ENCODE measurements around the gene SMYD3.

The SMYD3 gene

DNA sequence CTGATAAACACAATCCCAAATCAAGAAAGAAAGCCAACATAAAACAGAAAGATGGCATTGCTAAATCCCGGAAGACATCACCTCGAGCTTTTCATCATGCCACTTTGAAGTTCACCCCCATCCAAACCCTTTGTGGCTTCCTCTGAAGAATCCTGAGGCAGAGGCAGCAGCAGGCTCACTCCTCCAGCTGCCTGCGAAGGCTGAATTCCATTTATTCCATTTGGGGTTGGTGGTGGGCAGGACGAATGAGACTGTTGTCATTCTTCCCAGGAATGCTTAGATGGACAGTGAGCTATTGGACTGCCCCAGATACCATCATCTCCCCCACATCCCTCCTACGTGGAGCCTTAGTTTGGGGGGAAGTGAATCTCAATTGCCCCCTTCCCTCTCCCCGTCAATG, 437.5 kb downstream of the SMYD3 start:
- DNase-seq (ENCODE audit: low read depth in 2 of 2): no peak

DNA sequence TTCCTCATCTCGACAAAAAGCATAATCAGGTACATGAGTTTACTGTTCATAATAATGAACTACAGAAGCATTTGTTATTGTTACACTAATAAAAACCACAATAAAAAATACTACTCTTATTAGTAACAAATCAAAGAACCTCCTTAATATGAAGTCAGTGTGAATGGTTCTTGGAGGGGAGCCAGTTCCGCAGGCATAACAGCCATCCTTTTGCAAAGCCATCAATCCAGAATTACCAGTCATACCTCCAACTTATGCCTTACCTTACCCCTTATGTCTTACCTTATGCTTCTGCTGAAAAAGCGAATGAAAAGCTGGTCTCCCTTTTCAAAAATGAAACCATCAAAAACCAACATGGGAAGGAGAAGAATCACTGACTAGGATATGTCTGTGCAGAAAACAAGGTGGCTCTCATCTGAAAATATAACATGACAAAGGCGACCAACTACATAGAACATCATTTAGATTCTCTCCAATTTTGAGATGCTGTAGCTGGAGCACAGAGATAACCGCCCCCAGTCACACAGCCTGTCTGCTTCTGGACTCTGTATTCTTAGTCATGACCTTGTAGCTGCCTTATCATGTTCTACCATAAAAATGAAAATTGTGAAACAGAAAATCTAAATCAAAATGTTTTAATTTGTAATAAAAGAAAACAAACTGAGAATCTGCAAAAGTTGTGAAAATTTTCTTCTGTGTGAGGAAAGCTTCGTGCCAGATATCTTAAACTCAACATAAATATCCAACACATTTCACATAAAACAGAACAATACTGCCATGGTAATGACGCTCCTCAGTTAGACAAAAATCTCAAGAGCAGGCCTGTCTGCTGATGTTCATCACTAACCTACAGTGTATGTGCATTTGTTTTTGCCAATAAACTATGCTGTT, 438.2 kb downstream of the SMYD3 start:
- DNase-seq (ENCODE audit: low read depth in 2 of 2): no peak

GRCh38 chr1:246068217-246068512, 438.9 kb downstream of the SMYD3 start:
- no peak for DNase-seq (ENCODE audit: low read depth in 2 of 2)

GRCh38 chr1:246067432-246068216, 439.5 kb downstream of the SMYD3 start:
- no peak for DNase-seq (ENCODE audit: low read depth in 2 of 2)

- no peak for DNase-seq (ENCODE audit: low read depth in 2 of 2)
Observed at GRCh38 chr1:246066573-246066972, 440.5 kb downstream of the SMYD3 start.

- DNase-seq (ENCODE audit: low read depth in 2 of 2): no peak
Observed at GRCh38 chr1:246065592-246065991, 441.5 kb downstream of the SMYD3 start.

- no peak for DNase-seq (ENCODE audit: low read depth in 2 of 2)
Observed at GRCh38 chr1:246064891-246065290, 442.2 kb downstream of the SMYD3 start.

GRCh38 chr1:246063013-246063616, 444.0 kb downstream of the SMYD3 start:
- DNase-seq (ENCODE audit: low read depth in 2 of 2): no peak

- DNase-seq (ENCODE audit: low read depth in 2 of 2): no peak
Observed at GRCh38 chr1:246058466-246058865, 448.6 kb downstream of the SMYD3 start.

GRCh38 chr1:246052603-246053002, 454.5 kb downstream of the SMYD3 start:
- DNase-seq (ENCODE audit: low read depth in 2 of 2): no peak

GRCh38 chr1:246051909-246052518, 455.1 kb downstream of the SMYD3 start:
- DNase-seq (ENCODE audit: low read depth in 2 of 2): no peak

- no peak for DNase-seq (ENCODE audit: low read depth in 2 of 2)
Observed at GRCh38 chr1:246048693-246049092, 458.4 kb downstream of the SMYD3 start.

- DNase-seq (ENCODE audit: low read depth in 2 of 2): no peak
Observed at GRCh38 chr1:246043556-246043955, 463.5 kb downstream of the SMYD3 start.

GRCh38 chr1:246041360-246041759, 465.7 kb downstream of the SMYD3 start:
- DNase-seq (ENCODE audit: low read depth in 2 of 2): no peak

GRCh38 chr1:246040200-246040890, 466.7 kb downstream of the SMYD3 start:
- no peak for DNase-seq (ENCODE audit: low read depth in 2 of 2)

GRCh38 chr1:246039584-246039983, 467.5 kb downstream of the SMYD3 start:
- no peak for DNase-seq (ENCODE audit: low read depth in 2 of 2)

- no peak for DNase-seq (ENCODE audit: low read depth in 2 of 2)
Observed at GRCh38 chr1:246037832-246038231, 469.2 kb downstream of the SMYD3 start.

DNA sequence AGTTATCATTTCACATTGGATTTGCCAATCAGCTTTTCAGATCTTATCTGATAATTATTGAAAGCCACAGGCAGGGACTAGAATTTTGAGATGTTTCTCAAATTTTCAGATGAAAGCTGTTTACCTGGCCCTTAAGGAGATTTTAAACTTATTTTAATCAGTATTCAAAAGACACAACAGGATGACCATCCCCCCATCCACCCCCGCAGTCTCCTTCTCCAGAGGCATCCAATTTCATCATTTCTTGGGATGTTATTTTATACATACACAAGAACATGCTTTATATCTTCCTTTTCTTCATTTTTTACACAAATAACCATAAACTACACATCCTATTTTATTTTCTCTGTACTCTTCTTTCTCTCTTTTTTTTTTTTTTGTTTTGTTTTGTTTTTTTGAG, 470.9 kb downstream of the SMYD3 start:
- DNase-seq (ENCODE audit: low read depth in 2 of 2): no peak

GRCh38 chr1:246035060-246035541, 472.0 kb downstream of the SMYD3 start:
- DNase-seq (ENCODE audit: low read depth in 2 of 2): no peak

DNA sequence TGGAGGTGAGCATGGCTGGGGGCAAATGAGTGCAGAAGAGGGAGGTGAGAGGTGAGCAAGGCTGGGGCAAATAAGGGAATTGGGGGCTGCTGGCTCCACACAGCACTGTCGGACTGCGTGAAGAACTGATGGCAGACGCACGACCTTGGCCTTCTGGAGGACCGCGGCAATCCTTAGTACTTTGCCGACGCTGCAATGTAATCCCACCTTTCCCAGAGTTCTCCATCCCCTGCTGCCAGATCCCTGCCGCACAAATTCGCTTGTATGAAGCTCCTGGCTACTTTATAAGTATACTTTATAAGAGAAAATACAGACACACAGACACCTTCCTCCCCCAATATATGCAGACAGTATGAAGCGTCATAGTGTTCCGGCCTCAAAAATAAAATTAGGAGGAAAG, 472.4 kb downstream of the SMYD3 start:
- no peak for DNase-seq (ENCODE audit: low read depth in 2 of 2)

DNA sequence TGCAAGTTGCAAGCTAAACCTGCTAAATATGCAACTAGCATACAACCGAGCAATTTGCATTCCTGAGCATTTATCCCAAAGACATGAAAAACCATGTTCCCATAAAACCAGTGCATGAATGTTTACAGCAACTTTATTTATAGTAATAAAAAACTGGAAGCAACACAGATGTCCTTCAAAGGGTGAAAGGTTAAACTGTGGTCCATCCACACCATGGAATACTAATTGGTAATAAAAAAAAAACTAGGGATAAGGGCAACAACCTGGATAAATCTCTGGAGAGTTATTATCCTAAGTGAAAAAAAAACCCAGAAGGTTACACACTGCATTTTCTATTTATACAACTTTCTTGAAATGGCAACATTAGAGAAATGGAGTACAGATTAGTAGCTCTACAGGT, 474.1 kb downstream of the SMYD3 start:
- no peak for DNase-seq (ENCODE audit: low read depth in 2 of 2)

Data from activated CD8-positive, alpha-beta memory T cell treated with anti-CD3 and anti-CD28 coated beads for 4 hours (primary cell).